Measurements from ENCODE around the gene ASCC1. TPM values are rescaled to one million over a fixed set of nuclear protein-coding genes. Genes with fewer than 3 reads are reported as not detected.
A peak's percentile ranks its signal among the peaks of the same experiment; 100 is the strongest.

The ASCC1 gene
- total RNA-seq, 2 experiments from 2014 or later, result 16.5 to 19.0 TPM

- peaks cover 55% of the 10 kb centered on the region for H3K36me3 Mint-ChIP-seq (ENCODE audit: low read depth)
- no peaks in the 10 kb centered on the region for H3K27me3 Mint-ChIP-seq
- H3K27ac Mint-ChIP-seq, result no peak overlapping the region
- intact Hi-C loops (cut with DNase I, micrococcal nuclease), result no loop called here
- TF ChIP-seq CTCF (IDR thresholded peaks at IDR 0.05), result no peak
- H3K4me1 ChIP-seq (ENCODE audit: insufficient read depth, low read length), result no peaks in the 10 kb centered on the region
- H3K4me1 Mint-ChIP-seq (ENCODE audit: low read depth), result peaks cover 7% of the 10 kb centered on the region
- no peaks in the 10 kb centered on the region for H3K27me3 ChIP-seq (ENCODE audit: control insufficient read depth in 1 of 2, insufficient read depth in 2 of 2, low read length in 2 of 2)
- peaks cover 6% of the 10 kb centered on the region for H3K36me3 ChIP-seq (ENCODE audit: insufficient read depth, low read length)
- no peak overlapping the region for H3K27ac ChIP-seq (ENCODE audit: low read depth in 1 of 2, low read length in 2 of 2)
- ChIA-PET CTCF (interaction anchor here (0.6 kb wide), 1 partner anchor 15 kb away, joined by 3 read pairs; no protein-coding TSS in a partner anchor), POLR2A (interaction anchor here (0.7 to 1.4 kb wide), 2 partner anchors 13 to 679 kb away, joined by 3 to 4 read pairs; no protein-coding TSS in a partner anchor)
- H3K4me3 Mint-ChIP-seq, result no peak overlapping the region
- no peak overlapping the region for H3K4me3 ChIP-seq (ENCODE audit: low read length)
- DNase-seq (no peak), ATAC-seq (ENCODE audit: poor library complexity) (no peak)
- H3K9me3 Mint-ChIP-seq, result peaks cover 2% of the 10 kb centered on the region
- peaks cover 0 to 5% of the 10 kb centered on the region in 2 experiments for H3K9me3 ChIP-seq (ENCODE audit: control insufficient read depth in 1 of 2, insufficient read depth in 1 of 2, low read length in 2 of 2)
Observed at GRCh38 chr10:72186982-72187330, 29.1 kb downstream of the ASCC1 start.

- Mint-ChIP-seq H3K27me3 (no peaks in the 10 kb centered on the region), H3K36me3 (ENCODE audit: low read depth) (peaks cover 60% of the 10 kb centered on the region), H3K9me3 (peaks cover 2% of the 10 kb centered on the region), H3K4me3 (no peak overlapping the region), H3K27ac (no peak overlapping the region), H3K4me1 (ENCODE audit: low read depth) (peaks cover 7% of the 10 kb centered on the region)
- Histone ChIP-seq H3K36me3 (ENCODE audit: insufficient read depth, low read length) (peaks cover 6% of the 10 kb centered on the region), H3K4me1 (ENCODE audit: insufficient read depth, low read length) (no peaks in the 10 kb centered on the region), H3K9me3 (ENCODE audit: control insufficient read depth in 1 of 2, insufficient read depth in 1 of 2, low read length in 2 of 2) (peaks cover 0 to 5% of the 10 kb centered on the region in 2 experiments), H3K27ac (ENCODE audit: low read depth in 1 of 2, low read length in 2 of 2) (no peak overlapping the region), H3K4me3 (ENCODE audit: low read length) (no peak overlapping the region), H3K27me3 (ENCODE audit: control insufficient read depth in 1 of 2, insufficient read depth in 2 of 2, low read length in 2 of 2) (no peaks in the 10 kb centered on the region)
- no peak for TF ChIP-seq CTCF (IDR thresholded peaks at IDR 0.05)
- CTCF ChIA-PET, result interaction anchor here (0.6 to 1.7 kb wide), 2 partner anchors 13 to 14 kb away, joined by 3 to 5 read pairs; no protein-coding TSS in a partner anchor
- DNase-seq (peak in 2 of 14 experiments; percentile 27 to 32), ATAC-seq (ENCODE audit: poor library complexity) (no peak)
- POLR2A ChIA-PET, result interaction anchor here (0.7 to 1.4 kb wide), 2 partner anchors 12 to 679 kb away, joined by 3 to 4 read pairs; no protein-coding TSS in a partner anchor
- intact Hi-C loops (cut with DNase I, micrococcal nuclease), result no loop called here
Observed at GRCh38 chr10:72186258-72186981, 29.7 kb downstream of the ASCC1 start.

- Histone ChIP-seq H3K36me3 (ENCODE audit: insufficient read depth, low read length) (peaks cover 6% of the 10 kb centered on the region), H3K9me3 (ENCODE audit: control insufficient read depth in 1 of 2, insufficient read depth in 1 of 2, low read length in 2 of 2) (peaks cover 0 to 5% of the 10 kb centered on the region in 2 experiments), H3K27ac (ENCODE audit: low read depth in 1 of 2, low read length in 2 of 2) (no peak overlapping the region), H3K27me3 (ENCODE audit: control insufficient read depth in 1 of 2, insufficient read depth in 2 of 2, low read length in 2 of 2) (no peaks in the 10 kb centered on the region), H3K4me1 (ENCODE audit: insufficient read depth, low read length) (no peaks in the 10 kb centered on the region), H3K4me3 (ENCODE audit: low read length) (no peak overlapping the region)
- Mint-ChIP-seq H3K36me3 (ENCODE audit: low read depth) (peaks cover 56% of the 10 kb centered on the region), H3K27ac (no peak overlapping the region), H3K27me3 (no peaks in the 10 kb centered on the region), H3K9me3 (peaks cover 2% of the 10 kb centered on the region), H3K4me1 (ENCODE audit: low read depth) (peaks cover 7% of the 10 kb centered on the region), H3K4me3 (no peak overlapping the region)
- CTCF ChIA-PET, result no interaction called here
- DNase-seq (no peak), ATAC-seq (ENCODE audit: poor library complexity) (no peak)
- no peak for TF ChIP-seq CTCF (IDR thresholded peaks at IDR 0.05)
- POLR2A ChIA-PET, result no interaction called here
- intact Hi-C loops (cut with DNase I, micrococcal nuclease), result no loop called here
Observed at GRCh38 chr10:72184156-72184555, 31.9 kb downstream of the ASCC1 start.
